ENCODE results near the gene BANF2.

Gene BANF2

GRCh38 chr20:17664025-17664633, 35.6 kb upstream of the BANF2 start:
- no peak for DNase-seq (ENCODE audit: low spot score)

- no peak for DNase-seq (ENCODE audit: low spot score)
Observed at GRCh38 chr20:17665756-17666155, 34.0 kb upstream of the BANF2 start.

- DNase-seq (ENCODE audit: low spot score): no peak
Observed at GRCh38 chr20:17666481-17666880, 33.3 kb upstream of the BANF2 start.

GRCh38 chr20:17667445-17667844, 32.3 kb upstream of the BANF2 start:
- DNase-seq (ENCODE audit: low spot score): no peak

GRCh38 chr20:17668432-17668831, 31.3 kb upstream of the BANF2 start:
- no peak for DNase-seq (ENCODE audit: low spot score)

GRCh38 chr20:17669306-17669931, 30.3 kb upstream of the BANF2 start:
- DNase-seq (ENCODE audit: low spot score): no peak

- no peak for DNase-seq (ENCODE audit: low spot score)
Observed at GRCh38 chr20:17671011-17671410, 28.8 kb upstream of the BANF2 start.

GRCh38 chr20:17671565-17671964, 28.2 kb upstream of the BANF2 start:
- no peak for DNase-seq (ENCODE audit: low spot score)

- DNase-seq (ENCODE audit: low spot score): no peak
Observed at GRCh38 chr20:17673084-17673483, 26.7 kb upstream of the BANF2 start.

GRCh38 chr20:17674722-17675518, 24.8 kb upstream of the BANF2 start:
- no peak for DNase-seq (ENCODE audit: low spot score)

GRCh38 chr20:17675519-17676377, 24.0 kb upstream of the BANF2 start:
- DNase-seq (ENCODE audit: low spot score): no peak

- no peak for DNase-seq (ENCODE audit: low spot score)
Observed at GRCh38 chr20:17676378-17676759, 23.4 kb upstream of the BANF2 start.

GRCh38 chr20:17676942-17677341, 22.8 kb upstream of the BANF2 start:
- DNase-seq (ENCODE audit: low spot score): no peak

- DNase-seq (ENCODE audit: low spot score): no peak
Observed at GRCh38 chr20:17678295-17678694, 21.5 kb upstream of the BANF2 start.

GRCh38 chr20:17678886-17679285, 20.9 kb upstream of the BANF2 start:
- no peak for DNase-seq (ENCODE audit: low spot score)

- no peak for DNase-seq (ENCODE audit: low spot score)
Observed at GRCh38 chr20:17679941-17680835, 19.6 kb upstream of the BANF2 start.

- DNase-seq (ENCODE audit: low spot score): peak; percentile 75
Observed at GRCh38 chr20:17680836-17681725, 18.7 kb upstream of the BANF2 start.

GRCh38 chr20:17681726-17682102, 18.1 kb upstream of the BANF2 start:
- no peak for DNase-seq (ENCODE audit: low spot score)

GRCh38 chr20:17682103-17682888, 17.5 kb upstream of the BANF2 start, which contains the start of gene RRBP1:
TSS of gene RRBP1 (minus strand) at chr20:17682242. CDS start at chr20:17660507, 21,735 bp downstream.
- peak; percentile 98 for DNase-seq (ENCODE audit: low spot score)

GRCh38 chr20:17682889-17683198, 16.9 kb upstream of the BANF2 start:
- no peak for DNase-seq (ENCODE audit: low spot score)
